ENCODE results near the gene DBF4B.

Gene DBF4B

GRCh38 chr17:44798356-44798755 is 89.9 kb downstream of the DBF4B start:
- no peak overlapping the region for H3K27ac ChIP-seq
- no peak overlapping the region for H3K4me3 ChIP-seq (ENCODE audit: low read depth, low read length)
- no peak overlapping the region for H3K4me2 ChIP-seq (ENCODE audit: low read length)
- H3K27me3 ChIP-seq (ENCODE audit: control insufficient read depth, insufficient read depth, low read length), result no peaks in the 10 kb centered on the region
- H3K9me3 ChIP-seq (ENCODE audit: control insufficient read depth, low read length), result no peaks in the 10 kb centered on the region
- no peak overlapping the region for H3K9ac ChIP-seq
- no peaks in the 10 kb centered on the region for H3K36me3 ChIP-seq (ENCODE audit: control insufficient read depth, insufficient read depth, low read length)
- no peaks in the 10 kb centered on the region for H3K4me1 ChIP-seq
- TF ChIP-seq CTCF (IDR thresholded peaks at IDR 0.05), result no peak
- no peaks in the 10 kb centered on the region for H3K79me2 ChIP-seq
- no peak overlapping the region for H2AFZ ChIP-seq
